ENCODE data around the gene GABPB2. TPM values are rescaled to one million over a fixed set of nuclear protein-coding genes. Genes with fewer than 3 reads are reported as not detected.

The GABPB2 gene
- total and polyA plus RNA-seq, 4 donors, result 0.94 to 13.3 (median 4.4) TPM

- Histone ChIP-seq H3K9me3 (ENCODE audit: control insufficient read depth in 4 of 4, low read length in 3 of 4) (no peaks in the 10 kb centered on the region), H3K4me3 (ENCODE audit: low read depth in 1 of 3, low read length in 3 of 3) (no peak overlapping the region), H3K36me3 (ENCODE audit: control insufficient read depth in 4 of 4, insufficient read depth in 3 of 4, low read depth in 1 of 4, low read length in 3 of 4) (peaks cover 0 to 7% (median 0%) of the 10 kb centered on the region in 4 donors), H3K27ac (ENCODE audit: low read depth in 1 of 2, low read length in 2 of 2) (no peak overlapping the region), H3K27me3 (ENCODE audit: control insufficient read depth in 4 of 4, insufficient read depth in 4 of 4, low read length in 3 of 4) (no peaks in the 10 kb centered on the region), H3K4me1 (ENCODE audit: control insufficient read depth in 4 of 4, insufficient read depth in 4 of 4, low read length in 3 of 4) (peaks cover 0 to 25% (median 15%) of the 10 kb centered on the region in 4 donors), H3K9ac (ENCODE audit: low read depth in 1 of 2, low read length in 2 of 2) (no peak overlapping the region)
- no peak for DNase-seq (ENCODE audit: low spot score)
- WGBS, result 76% methylated on average over 7 of the region's 7 CpGs
- TF ChIP-seq YY1 (IDR thresholded peaks at IDR 0.05), result no peak
- TF ChIP-seq GABPA (IDR thresholded peaks at IDR 0.05 in 1 of 2, conservative IDR thresholded peaks at IDR 0.05 in 1 of 2), result no peak
- TF ChIP-seq NR2F2 (IDR thresholded peaks at IDR 0.05), result no peak
- TF ChIP-seq SP1 (IDR thresholded peaks at IDR 0.05), result no peak
- TF ChIP-seq ZBTB33 (IDR thresholded peaks at IDR 0.05), result no peak
- TF ChIP-seq FOXA2 (IDR thresholded peaks at IDR 0.05), result no peak
Observed at GRCh38 chr1:151143057-151143435, 72.5 kb downstream of the GABPB2 start.

- Histone ChIP-seq H3K9me3 (ENCODE audit: control insufficient read depth in 4 of 4, low read length in 3 of 4) (no peaks in the 10 kb centered on the region), H3K9ac (ENCODE audit: low read depth in 1 of 2, low read length in 2 of 2) (no peak overlapping the region), H3K27me3 (ENCODE audit: control insufficient read depth in 4 of 4, insufficient read depth in 4 of 4, low read length in 3 of 4) (no peaks in the 10 kb centered on the region), H3K27ac (ENCODE audit: low read depth in 1 of 2, low read length in 2 of 2) (no peak overlapping the region), H3K36me3 (ENCODE audit: control insufficient read depth in 4 of 4, insufficient read depth in 3 of 4, low read depth in 1 of 4, low read length in 3 of 4) (peaks cover 0 to 7% (median 0%) of the 10 kb centered on the region in 4 donors), H3K4me3 (ENCODE audit: low read depth in 1 of 3, low read length in 3 of 3) (no peak overlapping the region), H3K4me1 (ENCODE audit: control insufficient read depth in 4 of 4, insufficient read depth in 4 of 4, low read length in 3 of 4) (peaks cover 0 to 25% (median 16%) of the 10 kb centered on the region in 4 donors)
- TF ChIP-seq ZBTB33 (IDR thresholded peaks at IDR 0.05), result no peak
- TF ChIP-seq SP1 (IDR thresholded peaks at IDR 0.05), result no peak
- no peak for TF ChIP-seq TAF1 (conservative IDR thresholded peaks at IDR 0.05)
- TF ChIP-seq NR2F2 (IDR thresholded peaks at IDR 0.05), result no peak
- TF ChIP-seq EGR1 (IDR thresholded peaks at IDR 0.05; ENCODE audit: low read depth in 2 of 2), result no peak
- TF ChIP-seq HNF4A (conservative IDR thresholded peaks at IDR 0.05), result no peak
- TF ChIP-seq HNF4G (IDR thresholded peaks at IDR 0.05), result no peak
- TF ChIP-seq MAX (IDR thresholded peaks at IDR 0.05), result no peak
- TF ChIP-seq CTCF (IDR thresholded peaks at IDR 0.05; ENCODE audit: low read depth, low read length, missing input control), result no peak
- TF ChIP-seq GABPA (IDR thresholded peaks at IDR 0.05 in 1 of 2, conservative IDR thresholded peaks at IDR 0.05 in 1 of 2), result no peak
- TF ChIP-seq FOXA2 (IDR thresholded peaks at IDR 0.05), result no peak
- DNase-seq (ENCODE audit: low spot score), result no peak
- WGBS, result 79% methylated on average over 5 of the region's 5 CpGs
Observed at GRCh38 chr1:151143986-151144385, 73.4 kb downstream of the GABPB2 start.

All from liver (tissue), 9 donors.